ENCODE data around the gene KRT24.

DNA sequence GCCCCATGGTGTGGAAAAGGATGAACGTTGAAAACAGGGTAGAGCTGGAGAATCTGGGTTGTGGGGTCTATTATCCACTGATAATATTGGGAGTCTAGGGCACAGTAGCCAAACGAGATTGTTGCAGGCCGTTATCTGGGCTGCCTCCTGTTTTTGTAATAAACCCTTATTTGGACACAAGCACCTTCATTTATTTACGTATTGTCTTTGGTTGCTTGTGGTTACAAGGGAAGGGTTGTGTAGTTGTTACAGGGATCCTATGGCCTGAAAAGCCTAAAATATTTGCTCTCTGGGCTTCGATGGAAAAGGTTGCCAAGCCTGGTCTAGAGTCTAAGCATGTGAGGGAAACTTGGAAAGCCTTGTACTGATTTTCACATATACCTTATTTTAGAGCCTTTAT, 51.6 kb downstream of the KRT24 start:
- TF ChIP-seq, protein P1, sequence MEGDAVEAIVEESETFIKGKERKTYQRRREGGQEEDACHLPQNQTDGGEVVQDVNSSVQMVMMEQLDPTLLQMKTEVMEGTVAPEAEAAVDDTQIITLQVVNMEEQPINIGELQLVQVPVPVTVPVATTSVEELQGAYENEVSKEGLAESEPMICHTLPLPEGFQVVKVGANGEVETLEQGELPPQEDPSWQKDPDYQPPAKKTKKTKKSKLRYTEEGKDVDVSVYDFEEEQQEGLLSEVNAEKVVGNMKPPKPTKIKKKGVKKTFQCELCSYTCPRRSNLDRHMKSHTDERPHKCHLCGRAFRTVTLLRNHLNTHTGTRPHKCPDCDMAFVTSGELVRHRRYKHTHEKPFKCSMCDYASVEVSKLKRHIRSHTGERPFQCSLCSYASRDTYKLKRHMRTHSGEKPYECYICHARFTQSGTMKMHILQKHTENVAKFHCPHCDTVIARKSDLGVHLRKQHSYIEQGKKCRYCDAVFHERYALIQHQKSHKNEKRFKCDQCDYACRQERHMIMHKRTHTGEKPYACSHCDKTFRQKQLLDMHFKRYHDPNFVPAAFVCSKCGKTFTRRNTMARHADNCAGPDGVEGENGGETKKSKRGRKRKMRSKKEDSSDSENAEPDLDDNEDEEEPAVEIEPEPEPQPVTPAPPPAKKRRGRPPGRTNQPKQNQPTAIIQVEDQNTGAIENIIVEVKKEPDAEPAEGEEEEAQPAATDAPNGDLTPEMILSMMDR (conservative IDR thresholded peaks at IDR 0.05 in 1 of 2, IDR thresholded peaks at IDR 0.05 in 1 of 2; ENCODE audit: low read depth in 1 of 2, low read length in 2 of 2), result no peak
- no peak for TF ChIP-seq EZH2 (IDR thresholded peaks at IDR 0.05; ENCODE audit: low read length, missing control alignments)

Measured in fibroblast of lung (primary cell).